Activated T-cell treated with anti-CD3 and anti-CD28 coated beads, Interleukin-2, amount 50 U/mL, for 48 hours (primary cell): ENCODE results near the gene ANKRD28.
"Not testable (repeated sequence)": the region's sequence is repeated elsewhere in the genome, so short reads cannot be mapped to it uniquely, and the experiment has no call there.

Experiments used
- DNase-seq, 2 experiments: peaks; one replicate each; pipeline ENCODE4 v3.0.0-alpha.2; 2020

Gene ANKRD28

GRCh38 chr3:15633159-15633558 lies 164.6 kb downstream of the ANKRD28 start:
- DNase-seq = no peak

DNA sequence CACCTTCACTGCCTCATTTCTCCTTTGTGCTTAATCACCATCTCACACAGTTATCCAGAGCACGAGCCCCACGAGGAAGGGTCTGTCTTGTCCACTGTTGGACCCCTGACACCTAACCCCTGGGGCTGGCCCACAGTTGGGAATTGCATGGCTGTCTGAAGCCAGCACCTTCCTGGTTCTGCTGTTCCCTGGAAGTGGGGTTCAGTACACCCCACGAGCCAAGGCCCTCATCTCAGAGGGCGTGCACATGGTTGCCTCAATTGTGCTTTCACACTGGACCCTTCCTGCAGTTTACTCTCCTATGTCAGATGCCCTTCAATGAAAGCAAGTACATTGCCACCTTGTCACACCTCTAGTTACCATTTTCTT lies 165.6 kb downstream of the ANKRD28 start:
- no peak for DNase-seq

- DNase-seq = no peak
Measured at GRCh38 chr3:15631426-15632211, 166.2 kb downstream of the ANKRD28 start.

- no peak for DNase-seq
Measured at GRCh38 chr3:15630646-15631350, 167.0 kb downstream of the ANKRD28 start.

DNA sequence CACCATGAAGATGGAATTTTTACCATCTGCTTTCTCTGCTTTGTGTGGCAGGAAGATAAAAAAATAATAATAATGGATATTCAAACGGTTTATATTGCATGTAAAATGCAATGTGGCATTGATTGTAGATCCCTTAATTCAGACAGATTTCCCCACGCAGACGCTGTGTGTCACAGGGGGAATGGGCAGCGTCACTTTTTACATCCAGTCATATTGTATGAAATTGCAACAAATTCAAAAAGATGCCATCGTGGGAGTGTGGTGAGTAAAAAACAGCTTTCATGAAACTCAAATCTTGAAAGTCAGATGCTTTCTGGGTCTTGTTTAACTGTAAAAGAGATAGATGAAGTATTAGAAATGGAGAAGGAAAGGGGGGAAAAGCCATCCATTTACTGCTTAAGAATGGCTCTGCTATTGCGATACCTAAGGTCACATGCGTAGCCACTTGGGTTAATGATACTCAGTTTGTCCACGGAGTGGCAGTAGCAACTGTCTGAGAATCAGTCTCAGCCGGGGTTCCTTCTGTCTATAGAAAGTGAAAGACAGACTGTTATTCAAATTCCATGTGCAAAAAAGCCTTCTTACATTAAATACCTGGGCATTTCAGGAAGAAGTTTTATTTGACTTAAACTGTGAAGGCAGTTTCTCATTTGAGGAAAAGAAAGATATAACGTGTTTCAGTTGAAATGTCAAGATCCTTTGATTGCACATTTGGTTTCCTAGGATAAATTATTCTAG lies 167.8 kb downstream of the ANKRD28 start:
- DNase-seq = peak; percentile 45 to 61

DNA sequence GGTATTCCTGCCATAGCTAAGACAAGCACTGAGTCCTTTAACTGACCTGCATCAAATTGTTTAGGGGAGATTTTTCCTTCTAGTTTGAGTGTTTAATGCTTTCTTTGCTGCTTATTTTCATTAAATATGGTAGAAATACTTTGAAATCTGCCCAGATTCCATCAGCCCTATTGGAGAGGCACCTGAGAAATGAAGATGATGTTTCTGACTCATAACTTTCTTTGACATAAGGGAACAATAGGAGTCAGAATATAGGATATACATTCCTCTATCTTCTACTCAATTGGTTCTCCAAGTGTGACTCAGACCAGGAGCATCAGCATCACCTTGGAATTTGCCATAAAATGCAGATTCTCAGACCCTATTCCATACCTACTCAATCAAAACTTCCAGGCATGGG lies 168.8 kb downstream of the ANKRD28 start:
- DNase-seq = no peak

- no peak for DNase-seq
Measured at GRCh38 chr3:15623535-15624440, 174.0 kb downstream of the ANKRD28 start.

- not testable (repeated sequence) for DNase-seq
Measured at GRCh38 chr3:15619659-15620464, 177.9 kb downstream of the ANKRD28 start.
